ENCODE data around the gene EPG5. TPM values are rescaled to one million over a fixed set of nuclear protein-coding genes. Genes with fewer than 3 reads are reported as not detected.
A peak's percentile ranks its signal among the peaks of the same experiment; 100 is the strongest.

The EPG5 gene
- total and polyA plus RNA-seq, 2 of the 4 experiments (the other 2 are of a cell fraction), result 37.3 to 114 TPM

DNA sequence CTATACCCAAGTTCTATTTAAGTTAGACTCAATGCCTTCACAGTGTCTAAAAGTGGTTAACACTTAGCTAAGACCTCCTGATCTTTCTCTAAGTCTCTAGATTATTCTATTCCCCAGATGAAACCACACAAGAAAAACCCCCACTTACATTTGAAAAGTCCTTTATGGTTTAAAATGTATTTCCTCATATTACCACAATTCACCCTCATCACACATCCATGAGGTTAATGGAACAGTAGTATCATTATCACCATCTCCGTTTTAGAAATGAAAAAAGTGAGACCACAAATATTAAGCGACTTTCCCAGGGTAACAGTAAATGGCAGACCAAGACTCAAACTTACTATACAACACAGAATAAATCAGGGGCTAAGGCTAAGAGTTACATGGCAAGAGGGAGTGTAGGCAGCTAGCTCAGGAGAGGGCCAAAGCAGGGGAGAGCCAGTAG lies 28.6 kb downstream of the EPG5 start:
- dilution Hi-C loops (cut with HindIII; ENCODE audit: low sequenced_read_pairs, unreplicated experiment) (no loop called here), intact Hi-C loops (cut with micrococcal nuclease) (no loop called here), in situ Hi-C loops (cut with MboI; ENCODE audit: low sequenced_read_pairs) (no loop called here)
- Histone ChIP-seq H4K8ac (ENCODE audit: low read depth in 2 of 2, low read length in 2 of 2) (no peak overlapping the region), H2BK20ac (ENCODE audit: low read depth, low read length) (peak overlapping the region; percentile 1; the same call in 1 of the 2 replicates), H3K23ac (ENCODE audit: low read depth, low read length) (no peak overlapping the region), H3K9me3 (ENCODE audit: control insufficient read depth, insufficient read depth, low read length) (no peaks in the 10 kb centered on the region), H3K9ac (ENCODE audit: low read depth, low read length) (no peak overlapping the region), H3K79me1 (ENCODE audit: low read depth in 1 of 2, low read length in 2 of 2) (peaks cover 18 to 43% of the 10 kb centered on the region in 2 experiments), H3K36me3 (ENCODE audit: control insufficient read depth, insufficient read depth, low read length) (peaks cover 44% of the 10 kb centered on the region), H4K91ac (ENCODE audit: insufficient read depth, low read depth, low read length) (no peak overlapping the region), H2AK9ac (replicated peaks; ENCODE audit: low read depth, low read length, poor library complexity) (no peak overlapping the region), H3K4me3 (ENCODE audit: insufficient read depth, low read depth, low read length) (no peak overlapping the region), H2BK5ac (ENCODE audit: low read depth, low read length, poor library complexity, severe bottlenecking) (peak overlapping the region; percentile 48), H4K5ac (ENCODE audit: low read depth, low read length) (peak overlapping the region; percentile 1; the same call in 1 of the 2 replicates), H2AFZ (replicated peaks; ENCODE audit: low read length, poor library complexity) (no peak overlapping the region), H3K9me1 (ENCODE audit: insufficient read depth, low read length) (peaks cover 20% of the 10 kb centered on the region), H3K27me3 (ENCODE audit: control insufficient read depth, insufficient read depth, low read length) (no peaks in the 10 kb centered on the region), H2BK120ac (ENCODE audit: low read depth, low read length) (0 out of 2 replicates have a peak overlapping the region, but pooled peaks have one; percentile 6), H3K4me1 (ENCODE audit: control insufficient read depth, insufficient read depth, low read length) (peaks cover 18% of the 10 kb centered on the region), H2BK15ac (ENCODE audit: low read depth, low read length) (0 out of 3 replicates have a peak overlapping the region, but pooled peaks have one; percentile 8), H3K14ac (replicated peaks; ENCODE audit: low read depth, low read length) (no peak overlapping the region), H3K18ac (ENCODE audit: low read depth, low read length) (no peak overlapping the region), H2AK5ac (ENCODE audit: low read depth, low read length) (0 out of 2 replicates have a peak overlapping the region, but pooled peaks have one; percentile 13), H3K27ac (ENCODE audit: insufficient read depth, low read length) (no peak overlapping the region), H3K56ac (ENCODE audit: extremely low read depth, insufficient read depth, low read length) (no peak overlapping the region), H3K4me2 (ENCODE audit: low read depth, low read length) (no peak overlapping the region), H4K20me1 (ENCODE audit: insufficient read depth, low read length) (no peaks in the 10 kb centered on the region), H3K4ac (ENCODE audit: low read depth, low read length) (no peak overlapping the region)
- no peak for ATAC-seq (ENCODE audit: low read depth)
- BruUV-seq (replicated peaks), result no TSS peak
- DNase-seq, result no peak
- TF ChIP-seq CEBPB (IDR thresholded peaks at IDR 0.05; ENCODE audit: low read depth, low read length) (no peak), NFE2L2 (IDR thresholded peaks at IDR 0.05; ENCODE audit: low read depth, low read length) (no peak), MAZ (IDR thresholded peaks at IDR 0.05; ENCODE audit: borderline replicate concordance, low read depth, low read length) (no peak), RCOR1 (IDR thresholded peaks at IDR 0.05; ENCODE audit: insufficient replicate concordance, low read length) (no peak), RAD21 (IDR thresholded peaks at IDR 0.05; ENCODE audit: low read length) (no peak), SMC3 (IDR thresholded peaks at IDR 0.05; ENCODE audit: low read depth, low read length) (no peak), MAFK (IDR thresholded peaks at IDR 0.05; ENCODE audit: low read depth, low read length) (no peak), MXI1 (IDR thresholded peaks at IDR 0.05; ENCODE audit: borderline replicate concordance, low read depth, low read length) (no peak), POLR2A (IDR thresholded peaks at IDR 0.05; ENCODE audit: low read depth, low read length) (no peak)
- TF ChIP-seq, protein P1, sequence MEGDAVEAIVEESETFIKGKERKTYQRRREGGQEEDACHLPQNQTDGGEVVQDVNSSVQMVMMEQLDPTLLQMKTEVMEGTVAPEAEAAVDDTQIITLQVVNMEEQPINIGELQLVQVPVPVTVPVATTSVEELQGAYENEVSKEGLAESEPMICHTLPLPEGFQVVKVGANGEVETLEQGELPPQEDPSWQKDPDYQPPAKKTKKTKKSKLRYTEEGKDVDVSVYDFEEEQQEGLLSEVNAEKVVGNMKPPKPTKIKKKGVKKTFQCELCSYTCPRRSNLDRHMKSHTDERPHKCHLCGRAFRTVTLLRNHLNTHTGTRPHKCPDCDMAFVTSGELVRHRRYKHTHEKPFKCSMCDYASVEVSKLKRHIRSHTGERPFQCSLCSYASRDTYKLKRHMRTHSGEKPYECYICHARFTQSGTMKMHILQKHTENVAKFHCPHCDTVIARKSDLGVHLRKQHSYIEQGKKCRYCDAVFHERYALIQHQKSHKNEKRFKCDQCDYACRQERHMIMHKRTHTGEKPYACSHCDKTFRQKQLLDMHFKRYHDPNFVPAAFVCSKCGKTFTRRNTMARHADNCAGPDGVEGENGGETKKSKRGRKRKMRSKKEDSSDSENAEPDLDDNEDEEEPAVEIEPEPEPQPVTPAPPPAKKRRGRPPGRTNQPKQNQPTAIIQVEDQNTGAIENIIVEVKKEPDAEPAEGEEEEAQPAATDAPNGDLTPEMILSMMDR (conservative IDR thresholded peaks at IDR 0.05; ENCODE audit: low read depth, low read length), result no peak
- TF ChIP-seq, protein P2, sequence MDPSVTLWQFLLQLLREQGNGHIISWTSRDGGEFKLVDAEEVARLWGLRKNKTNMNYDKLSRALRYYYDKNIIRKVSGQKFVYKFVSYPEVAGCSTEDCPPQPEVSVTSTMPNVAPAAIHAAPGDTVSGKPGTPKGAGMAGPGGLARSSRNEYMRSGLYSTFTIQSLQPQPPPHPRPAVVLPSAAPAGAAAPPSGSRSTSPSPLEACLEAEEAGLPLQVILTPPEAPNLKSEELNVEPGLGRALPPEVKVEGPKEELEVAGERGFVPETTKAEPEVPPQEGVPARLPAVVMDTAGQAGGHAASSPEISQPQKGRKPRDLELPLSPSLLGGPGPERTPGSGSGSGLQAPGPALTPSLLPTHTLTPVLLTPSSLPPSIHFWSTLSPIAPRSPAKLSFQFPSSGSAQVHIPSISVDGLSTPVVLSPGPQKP (IDR thresholded peaks at IDR 0.05; ENCODE audit: borderline replicate concordance, low read depth, low read length), result no peak
- ChIA-PET CTCF (interaction anchor here (1.0 kb wide), 1 partner anchor 24 kb away, joined by 3 read pairs; no protein-coding TSS in a partner anchor), POLR2A (ENCODE audit: unreplicated experiment) (no interaction called here)
- no CpG with 5 or more reads among the region's 2 CpGs for WGBS, 2 experiments (ENCODE audit: extremely low coverage in 2 of 2, insufficient read length in 1 of 2)

All from IMR-90 (cell line).